MM.1S (cell line): ENCODE data around the gene R3HDM1.

Source experiments
- EZH2 ChIP-seq: fragments of 300-600 bp; sonication (generic); optimal IDR thresholded peaks from 2 replicates; pipeline ENCODE3; 2017; ENCODE audit warnings: low read depth, mild to moderate bottlenecking, antibody characterized with exemption, low read length, mixed read lengths
- EZH2phosphoT487 ChIP-seq: fragments of 300-600 bp; sonication (generic); IDR thresholded peaks from 2 replicates; pipeline ENCODE4 v1.6.1; 2018; ENCODE audit warnings: antibody characterized with exemption, low read length
- TF ChIP-seq, protein P1 (sequence below): fragments of 300-600 bp; sonication (generic); IDR thresholded peaks from 2 replicates; pipeline ENCODE4 v1.5.1; 2016; ENCODE audit warnings: antibody characterized with exemption, low read length, mixed read lengths

DNA sequence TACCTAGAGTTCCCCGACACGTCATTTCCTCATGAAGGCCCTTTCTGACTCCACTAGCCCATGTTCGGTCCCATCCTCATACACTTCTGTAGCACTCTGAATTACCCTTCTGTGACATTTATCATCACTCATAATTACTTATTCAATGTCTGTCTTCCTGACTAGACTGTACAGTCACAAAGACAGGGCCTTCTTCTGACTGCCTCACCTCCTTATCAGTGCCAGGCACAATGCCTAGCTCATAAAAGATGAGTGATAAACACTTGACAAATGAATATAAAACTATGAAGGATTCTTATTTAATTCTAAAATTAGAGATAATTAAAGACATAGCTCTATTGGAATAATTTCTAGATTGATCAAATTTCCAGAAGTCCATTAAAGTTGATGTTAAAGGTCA, 208.9 kb downstream of the R3HDM1 start:
- TF ChIP-seq EZH2: no peak
- TF ChIP-seq, protein P1, sequence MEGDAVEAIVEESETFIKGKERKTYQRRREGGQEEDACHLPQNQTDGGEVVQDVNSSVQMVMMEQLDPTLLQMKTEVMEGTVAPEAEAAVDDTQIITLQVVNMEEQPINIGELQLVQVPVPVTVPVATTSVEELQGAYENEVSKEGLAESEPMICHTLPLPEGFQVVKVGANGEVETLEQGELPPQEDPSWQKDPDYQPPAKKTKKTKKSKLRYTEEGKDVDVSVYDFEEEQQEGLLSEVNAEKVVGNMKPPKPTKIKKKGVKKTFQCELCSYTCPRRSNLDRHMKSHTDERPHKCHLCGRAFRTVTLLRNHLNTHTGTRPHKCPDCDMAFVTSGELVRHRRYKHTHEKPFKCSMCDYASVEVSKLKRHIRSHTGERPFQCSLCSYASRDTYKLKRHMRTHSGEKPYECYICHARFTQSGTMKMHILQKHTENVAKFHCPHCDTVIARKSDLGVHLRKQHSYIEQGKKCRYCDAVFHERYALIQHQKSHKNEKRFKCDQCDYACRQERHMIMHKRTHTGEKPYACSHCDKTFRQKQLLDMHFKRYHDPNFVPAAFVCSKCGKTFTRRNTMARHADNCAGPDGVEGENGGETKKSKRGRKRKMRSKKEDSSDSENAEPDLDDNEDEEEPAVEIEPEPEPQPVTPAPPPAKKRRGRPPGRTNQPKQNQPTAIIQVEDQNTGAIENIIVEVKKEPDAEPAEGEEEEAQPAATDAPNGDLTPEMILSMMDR: no peak
- no peak for TF ChIP-seq EZH2phosphoT487
